Measurements from ENCODE around the gene ERVH48-1.

GRCh38 chr21:42971897-42972275 lies 46.5 kb upstream of the ERVH48-1 start:
- TF ChIP-seq CTCF (IDR thresholded peaks at IDR 0.05; ENCODE audit: low read depth, low read length, poor library complexity, severe bottlenecking): no peak
- TF ChIP-seq EZH2phosphoT487 (IDR thresholded peaks at IDR 0.05; ENCODE audit: borderline replicate concordance, low read length): no peak

Measured in DOHH2 (cell line).